ENCODE measurements around the gene MACROH2A1.

Gene MACROH2A1

DNA sequence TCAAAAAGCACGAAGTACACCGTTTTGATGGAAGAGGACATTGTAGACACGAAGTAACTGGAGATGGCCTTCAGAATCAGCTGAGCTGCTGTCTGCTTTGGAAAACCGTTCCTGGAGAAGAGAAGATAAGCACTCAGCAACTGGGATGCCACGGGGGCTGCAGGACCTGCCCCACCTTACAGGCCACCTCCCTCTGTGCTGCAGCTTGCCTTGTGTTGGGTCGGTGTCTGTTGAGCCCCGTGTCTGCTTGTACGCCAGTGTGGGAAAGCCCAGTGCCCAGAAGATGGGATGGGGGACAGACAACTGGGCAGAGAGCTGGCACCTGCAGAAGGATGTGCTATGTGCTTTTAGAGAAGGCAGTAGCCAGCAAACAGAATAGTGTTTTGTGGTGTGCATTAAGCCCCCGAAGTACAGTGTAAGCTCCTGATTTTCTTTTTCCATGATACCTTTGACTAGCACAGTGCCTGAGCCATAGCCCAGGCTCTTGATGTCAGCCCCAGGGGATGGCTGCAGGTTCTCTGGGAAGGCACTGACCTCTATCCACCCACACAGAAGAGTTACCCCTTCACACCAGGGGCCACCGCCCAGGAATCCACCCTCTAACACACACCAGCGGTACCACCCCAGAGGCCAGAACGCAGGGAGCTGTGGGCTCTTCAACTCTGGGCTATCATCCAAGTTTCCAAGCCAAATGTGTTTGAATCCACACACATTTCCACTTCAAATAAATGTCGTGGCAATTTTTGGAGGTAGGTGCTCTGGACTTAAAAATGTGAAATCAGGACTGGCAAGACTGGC lies 63.8 kb downstream of the MACROH2A1 start:
- TF ChIP-seq TOX (CRISPR knock-in tag; IDR thresholded peaks at IDR 0.05; ENCODE audit: borderline replicate concordance): no peak
- ATAC-seq: no peak

DNA sequence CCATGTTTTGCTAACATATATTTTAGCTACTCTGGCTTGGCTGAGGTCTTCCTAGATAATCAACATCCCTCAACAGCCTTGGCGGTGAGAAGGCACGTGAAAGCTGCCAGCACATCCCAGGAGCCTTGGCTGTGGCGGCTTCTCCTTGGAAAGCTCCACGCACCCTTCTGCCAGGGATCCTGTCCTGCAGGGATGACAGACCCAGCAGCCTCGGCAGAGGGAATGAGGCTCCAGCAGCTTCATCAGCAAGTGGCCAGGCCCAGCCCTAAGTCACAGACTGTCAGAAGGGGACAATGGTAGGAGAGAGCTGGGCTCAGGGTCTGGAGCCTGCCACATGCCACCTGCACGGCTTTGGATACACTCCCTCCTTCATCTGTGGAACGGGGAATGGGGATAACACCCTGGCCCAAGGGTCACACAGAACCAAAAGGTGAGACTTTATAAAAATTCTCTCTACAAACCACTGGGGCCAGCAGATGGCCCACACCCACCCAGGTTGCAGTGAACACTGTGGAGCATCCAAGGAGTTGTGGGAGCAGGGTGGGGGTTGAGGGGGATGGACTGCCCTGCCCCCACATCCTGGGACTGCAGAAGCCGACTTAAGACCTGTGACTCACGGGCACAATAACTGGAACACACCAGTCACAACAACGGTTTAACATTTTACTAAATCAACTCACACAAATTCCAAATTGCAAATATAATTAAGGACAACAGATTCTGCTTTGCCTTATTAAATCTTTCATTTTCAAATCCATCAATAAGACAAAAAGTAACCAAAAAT lies 65.1 kb downstream of the MACROH2A1 start:
- TF ChIP-seq ZFP30 (CRISPR knock-in tag; IDR thresholded peaks at IDR 0.05) (no peak), ARNTL (CRISPR knock-in tag; IDR thresholded peaks at IDR 0.05; ENCODE audit: borderline replicate concordance, low read depth) (no peak), GLIS3 (CRISPR knock-in tag; IDR thresholded peaks at IDR 0.05) (no peak), OSR1 (CRISPR knock-in tag; IDR thresholded peaks at IDR 0.05) (no peak), RARB (CRISPR knock-in tag; IDR thresholded peaks at IDR 0.05) (no peak), ZNF565 (CRISPR knock-in tag; conservative IDR thresholded peaks at IDR 0.05; ENCODE audit: low read depth) (no peak), TCF4 (CRISPR knock-in tag; IDR thresholded peaks at IDR 0.05; ENCODE audit: borderline replicate concordance) (no peak), ISL1 (CRISPR knock-in tag; IDR thresholded peaks at IDR 0.05) (no peak), BACH2 (CRISPR knock-in tag; IDR thresholded peaks at IDR 0.05; ENCODE audit: borderline replicate concordance) (no peak), TOX (CRISPR knock-in tag; IDR thresholded peaks at IDR 0.05; ENCODE audit: borderline replicate concordance) (no peak), ZC3H10 (CRISPR knock-in tag; IDR thresholded peaks at IDR 0.05) (no peak), ZFP3 (CRISPR knock-in tag; IDR thresholded peaks at IDR 0.05) (no peak), ESRRG (CRISPR knock-in tag; IDR thresholded peaks at IDR 0.05) (no peak), ZNF8 (CRISPR knock-in tag; IDR thresholded peaks at IDR 0.05) (no peak)
- TF ChIP-seq, protein P1, sequence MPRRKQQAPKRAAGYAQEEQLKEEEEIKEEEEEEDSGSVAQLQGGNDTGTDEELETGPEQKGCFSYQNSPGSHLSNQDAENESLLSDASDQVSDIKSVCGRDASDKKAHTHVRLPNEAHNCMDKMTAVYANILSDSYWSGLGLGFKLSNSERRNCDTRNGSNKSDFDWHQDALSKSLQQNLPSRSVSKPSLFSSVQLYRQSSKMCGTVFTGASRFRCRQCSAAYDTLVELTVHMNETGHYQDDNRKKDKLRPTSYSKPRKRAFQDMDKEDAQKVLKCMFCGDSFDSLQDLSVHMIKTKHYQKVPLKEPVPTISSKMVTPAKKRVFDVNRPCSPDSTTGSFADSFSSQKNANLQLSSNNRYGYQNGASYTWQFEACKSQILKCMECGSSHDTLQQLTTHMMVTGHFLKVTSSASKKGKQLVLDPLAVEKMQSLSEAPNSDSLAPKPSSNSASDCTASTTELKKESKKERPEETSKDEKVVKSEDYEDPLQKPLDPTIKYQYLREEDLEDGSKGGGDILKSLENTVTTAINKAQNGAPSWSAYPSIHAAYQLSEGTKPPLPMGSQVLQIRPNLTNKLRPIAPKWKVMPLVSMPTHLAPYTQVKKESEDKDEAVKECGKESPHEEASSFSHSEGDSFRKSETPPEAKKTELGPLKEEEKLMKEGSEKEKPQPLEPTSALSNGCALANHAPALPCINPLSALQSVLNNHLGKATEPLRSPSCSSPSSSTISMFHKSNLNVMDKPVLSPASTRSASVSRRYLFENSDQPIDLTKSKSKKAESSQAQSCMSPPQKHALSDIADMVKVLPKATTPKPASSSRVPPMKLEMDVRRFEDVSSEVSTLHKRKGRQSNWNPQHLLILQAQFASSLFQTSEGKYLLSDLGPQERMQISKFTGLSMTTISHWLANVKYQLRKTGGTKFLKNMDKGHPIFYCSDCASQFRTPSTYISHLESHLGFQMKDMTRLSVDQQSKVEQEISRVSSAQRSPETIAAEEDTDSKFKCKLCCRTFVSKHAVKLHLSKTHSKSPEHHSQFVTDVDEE (CRISPR knock-in tag; IDR thresholded peaks at IDR 0.05): no peak
- TF ChIP-seq, protein P2, sequence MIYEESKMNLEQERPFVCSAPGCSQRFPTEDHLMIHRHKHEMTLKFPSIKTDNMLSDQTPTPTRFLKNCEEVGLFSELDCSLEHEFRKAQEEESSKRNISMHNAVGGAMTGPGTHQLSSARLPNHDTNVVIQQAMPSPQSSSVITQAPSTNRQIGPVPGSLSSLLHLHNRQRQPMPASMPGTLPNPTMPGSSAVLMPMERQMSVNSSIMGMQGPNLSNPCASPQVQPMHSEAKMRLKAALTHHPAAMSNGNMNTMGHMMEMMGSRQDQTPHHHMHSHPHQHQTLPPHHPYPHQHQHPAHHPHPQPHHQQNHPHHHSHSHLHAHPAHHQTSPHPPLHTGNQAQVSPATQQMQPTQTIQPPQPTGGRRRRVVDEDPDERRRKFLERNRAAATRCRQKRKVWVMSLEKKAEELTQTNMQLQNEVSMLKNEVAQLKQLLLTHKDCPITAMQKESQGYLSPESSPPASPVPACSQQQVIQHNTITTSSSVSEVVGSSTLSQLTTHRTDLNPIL (CRISPR knock-in tag; IDR thresholded peaks at IDR 0.05; ENCODE audit: low read depth): no peak
- TF ChIP-seq, protein P3, sequence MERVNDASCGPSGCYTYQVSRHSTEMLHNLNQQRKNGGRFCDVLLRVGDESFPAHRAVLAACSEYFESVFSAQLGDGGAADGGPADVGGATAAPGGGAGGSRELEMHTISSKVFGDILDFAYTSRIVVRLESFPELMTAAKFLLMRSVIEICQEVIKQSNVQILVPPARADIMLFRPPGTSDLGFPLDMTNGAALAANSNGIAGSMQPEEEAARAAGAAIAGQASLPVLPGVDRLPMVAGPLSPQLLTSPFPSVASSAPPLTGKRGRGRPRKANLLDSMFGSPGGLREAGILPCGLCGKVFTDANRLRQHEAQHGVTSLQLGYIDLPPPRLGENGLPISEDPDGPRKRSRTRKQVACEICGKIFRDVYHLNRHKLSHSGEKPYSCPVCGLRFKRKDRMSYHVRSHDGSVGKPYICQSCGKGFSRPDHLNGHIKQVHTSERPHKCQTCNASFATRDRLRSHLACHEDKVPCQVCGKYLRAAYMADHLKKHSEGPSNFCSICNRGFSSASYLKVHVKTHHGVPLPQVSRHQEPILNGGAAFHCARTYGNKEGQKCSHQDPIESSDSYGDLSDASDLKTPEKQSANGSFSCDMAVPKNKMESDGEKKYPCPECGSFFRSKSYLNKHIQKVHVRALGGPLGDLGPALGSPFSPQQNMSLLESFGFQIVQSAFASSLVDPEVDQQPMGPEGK (CRISPR knock-in tag; IDR thresholded peaks at IDR 0.05; ENCODE audit: borderline replicate concordance): no peak
- no peak for ATAC-seq

DNA sequence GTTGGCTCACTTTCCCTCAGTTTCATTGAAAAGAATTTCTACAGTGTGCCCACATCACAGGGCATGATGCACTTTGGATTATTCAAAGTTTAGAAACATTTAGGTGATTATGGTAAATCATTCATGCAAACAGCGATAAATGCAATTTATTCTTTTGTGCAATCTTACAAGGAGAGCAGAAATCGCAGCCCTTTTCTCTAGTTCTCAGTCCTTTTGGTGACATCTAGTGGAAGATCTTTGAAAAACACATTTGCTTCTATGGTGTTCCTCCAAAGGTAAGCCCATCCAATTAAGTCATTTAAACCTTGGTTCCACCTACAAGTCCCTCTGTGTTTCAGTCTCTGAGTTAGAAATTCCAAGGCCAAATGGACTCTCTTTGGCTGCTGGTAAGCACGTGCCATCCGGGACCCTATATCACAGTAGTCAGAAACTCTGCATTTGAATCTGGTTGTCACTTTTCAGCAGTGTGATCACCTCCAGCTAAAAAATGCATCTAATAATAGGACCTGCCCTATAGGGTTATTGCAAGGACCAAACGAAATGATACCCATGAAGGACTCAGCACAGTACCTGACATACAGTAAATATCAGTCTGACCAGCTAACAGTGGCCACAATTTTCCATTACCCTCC lies 66.4 kb downstream of the MACROH2A1 start:
- peak; percentile 62 for ATAC-seq
- TF ChIP-seq ZNF70 (CRISPR knock-in tag; IDR thresholded peaks at IDR 0.05) (no peak), ZFP30 (CRISPR knock-in tag; IDR thresholded peaks at IDR 0.05) (no peak), PPARA (CRISPR knock-in tag; IDR thresholded peaks at IDR 0.05; ENCODE audit: borderline replicate concordance) (no peak), ZFP3 (CRISPR knock-in tag; IDR thresholded peaks at IDR 0.05) (no peak), ESRRG (CRISPR knock-in tag; IDR thresholded peaks at IDR 0.05) (no peak), SNAI2 (CRISPR knock-in tag; IDR thresholded peaks at IDR 0.05) (no peak), BACH2 (CRISPR knock-in tag; IDR thresholded peaks at IDR 0.05; ENCODE audit: borderline replicate concordance) (no peak), TCF4 (CRISPR knock-in tag; IDR thresholded peaks at IDR 0.05; ENCODE audit: borderline replicate concordance) (no peak), ZC3H10 (CRISPR knock-in tag; IDR thresholded peaks at IDR 0.05) (no peak), TOX (CRISPR knock-in tag; IDR thresholded peaks at IDR 0.05; ENCODE audit: borderline replicate concordance) (no peak)
- TF ChIP-seq, protein P4, sequence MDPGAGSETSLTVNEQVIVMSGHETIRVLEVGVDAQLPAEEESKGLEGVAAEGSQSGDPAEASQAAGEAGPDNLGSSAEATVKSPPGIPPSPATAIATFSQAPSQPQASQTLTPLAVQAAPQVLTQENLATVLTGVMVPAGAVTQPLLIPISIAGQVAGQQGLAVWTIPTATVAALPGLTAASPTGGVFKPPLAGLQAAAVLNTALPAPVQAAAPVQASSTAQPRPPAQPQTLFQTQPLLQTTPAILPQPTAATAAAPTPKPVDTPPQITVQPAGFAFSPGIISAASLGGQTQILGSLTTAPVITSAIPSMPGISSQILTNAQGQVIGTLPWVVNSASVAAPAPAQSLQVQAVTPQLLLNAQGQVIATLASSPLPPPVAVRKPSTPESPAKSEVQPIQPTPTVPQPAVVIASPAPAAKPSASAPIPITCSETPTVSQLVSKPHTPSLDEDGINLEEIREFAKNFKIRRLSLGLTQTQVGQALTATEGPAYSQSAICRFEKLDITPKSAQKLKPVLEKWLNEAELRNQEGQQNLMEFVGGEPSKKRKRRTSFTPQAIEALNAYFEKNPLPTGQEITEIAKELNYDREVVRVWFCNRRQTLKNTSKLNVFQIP (CRISPR knock-in tag; IDR thresholded peaks at IDR 0.05; ENCODE audit: borderline replicate concordance, low read depth): no peak
- TF ChIP-seq, protein P3 (CRISPR knock-in tag; IDR thresholded peaks at IDR 0.05; ENCODE audit: borderline replicate concordance): no peak
- TF ChIP-seq, protein P1 (CRISPR knock-in tag; IDR thresholded peaks at IDR 0.05): no peak

Measured in SK-N-SH treated with all-trans-retinoic acid at 6 μM for 48 hours (cell line).